ENCODE measurements around the gene ROMO1.
"Not testable (repeated sequence)": the region's sequence is repeated elsewhere in the genome, so short reads cannot be mapped to it uniquely, and the experiment has no call there.

GRCh38 chr20:35718321-35718720, 19.1 kb downstream of the ROMO1 start:
- TF ChIP-seq CTCF (IDR thresholded peaks at IDR 0.05; ENCODE audit: low read depth, low read length, poor library complexity, severe bottlenecking); EZH2phosphoT487 (IDR thresholded peaks at IDR 0.05; ENCODE audit: borderline replicate concordance, low read length): not testable (repeated sequence)
